Stimulated activated CD4-positive, alpha-beta T cell treated with anti-CD3 and anti-CD28 coated beads, Interleukin-12 subunit alpha, Interleukin-12 subunit beta, amount 100 ng/mL, for 4 hours (primary cell): ENCODE results near the gene KLF7.
A peak's percentile ranks its signal among the peaks of the same experiment; 100 is the strongest.

Source experiments
- DNase-seq: peaks from one replicate; pipeline ENCODE4 v3.0.0-alpha.2; 2020

KLF7 gene

DNA sequence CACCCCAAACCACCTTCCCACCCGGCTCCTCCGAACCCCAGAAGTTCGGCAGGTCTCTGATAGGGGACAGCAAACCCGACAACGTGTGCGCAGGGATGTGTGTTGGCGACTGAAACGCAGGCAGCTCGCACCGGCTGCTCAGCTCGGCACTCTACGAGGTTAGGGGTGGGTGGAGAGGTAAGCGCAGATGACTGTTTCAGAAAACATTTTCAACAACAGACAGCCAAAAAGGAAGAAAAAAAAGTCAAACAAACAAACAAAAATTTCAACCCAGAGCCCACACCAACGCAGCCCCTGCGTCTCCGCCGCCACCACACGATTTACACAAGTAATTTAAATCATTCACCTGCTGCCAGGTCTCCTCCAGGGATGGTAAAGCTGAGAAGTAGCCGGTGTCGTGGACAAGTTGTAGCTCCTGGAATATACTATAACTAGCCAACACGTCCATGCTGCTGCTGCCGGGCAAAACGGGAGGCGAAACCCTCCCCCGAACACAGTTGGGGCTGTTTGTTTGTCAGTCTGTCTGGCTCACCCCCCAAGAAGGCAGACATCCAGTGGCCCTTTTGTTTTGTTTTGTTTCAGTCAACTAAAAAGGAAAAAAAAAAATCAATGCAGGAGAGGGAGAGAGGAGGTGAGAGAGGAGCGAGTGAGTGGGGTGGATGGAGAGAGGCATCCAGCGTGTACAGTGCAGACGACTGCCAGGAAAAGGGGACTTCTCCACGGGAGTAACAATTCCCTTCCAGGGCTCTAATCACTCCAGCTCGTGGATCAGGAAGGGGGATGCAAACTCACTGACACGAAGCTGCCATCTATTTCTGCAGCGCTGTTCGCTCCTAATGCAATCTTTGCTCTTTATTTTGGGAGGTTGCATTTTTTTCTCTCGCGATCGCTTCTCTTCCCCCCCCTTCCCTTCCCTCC lies at the start of gene KLF7:
Gene KLF7 (minus strand): TSS at position 828 of the 918 bp plus-strand sequence. CDS start 380 bp downstream, at position 448.
- DNase-seq = peak; percentile 54

DNA sequence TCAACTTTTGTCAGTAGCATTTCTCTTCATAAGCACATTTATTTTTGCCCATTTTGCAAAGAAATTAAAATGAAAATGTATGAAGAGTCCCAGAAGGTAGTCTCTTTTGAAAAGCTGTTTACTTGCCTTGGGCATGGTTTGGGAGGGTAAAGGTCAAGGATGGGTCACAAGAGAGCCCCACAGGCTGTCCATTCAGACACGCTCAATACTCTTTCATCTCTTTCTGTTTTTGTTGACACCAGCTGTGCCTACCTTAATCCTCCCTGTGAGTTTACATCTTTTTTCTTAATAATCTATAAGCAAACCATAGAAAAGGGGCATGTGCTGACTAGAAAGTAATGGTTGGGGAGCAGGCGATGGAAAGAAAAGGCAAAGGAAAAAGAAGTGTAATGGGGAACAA lies 49.6 kb upstream of the KLF7 start:
- no peak for DNase-seq

DNA sequence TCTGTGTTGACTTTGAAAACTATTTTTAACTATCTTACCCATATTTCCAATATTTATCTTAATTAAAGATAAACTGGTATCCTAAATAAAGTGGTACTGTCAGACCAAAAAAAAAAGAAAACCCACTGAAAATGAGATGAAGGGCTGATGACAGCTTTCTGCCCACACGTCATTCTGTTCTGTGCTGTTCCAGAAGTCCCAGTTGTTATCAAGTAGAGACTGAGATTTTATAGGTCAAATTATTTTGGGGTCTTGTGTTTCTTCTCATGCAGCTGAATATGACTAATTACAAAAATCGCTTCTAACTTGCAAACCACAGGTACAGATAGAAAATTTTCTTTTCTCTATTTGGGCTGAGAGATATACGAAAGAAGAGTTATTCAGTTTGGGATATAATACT lies 48.7 kb upstream of the KLF7 start:
- DNase-seq = no peak

DNA sequence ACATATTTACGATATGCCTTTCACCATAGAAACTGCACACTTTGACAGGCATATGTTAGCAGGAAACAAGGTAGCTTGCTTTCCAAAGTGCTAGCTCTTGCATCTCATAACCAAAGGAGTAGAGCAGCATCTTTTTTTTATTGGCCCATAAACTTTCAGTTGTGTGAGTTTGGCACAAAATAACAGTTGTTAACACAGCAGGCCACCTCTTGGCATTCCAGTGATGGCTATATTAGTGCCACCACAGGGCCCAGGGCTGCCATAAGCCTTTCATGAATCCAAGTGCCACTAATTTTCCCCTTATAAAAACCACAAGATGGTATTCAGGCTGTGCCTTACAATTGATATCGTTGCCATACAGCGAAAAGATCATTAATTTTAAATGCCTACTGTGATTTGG lies 40.3 kb upstream of the KLF7 start:
- no peak for DNase-seq

DNA sequence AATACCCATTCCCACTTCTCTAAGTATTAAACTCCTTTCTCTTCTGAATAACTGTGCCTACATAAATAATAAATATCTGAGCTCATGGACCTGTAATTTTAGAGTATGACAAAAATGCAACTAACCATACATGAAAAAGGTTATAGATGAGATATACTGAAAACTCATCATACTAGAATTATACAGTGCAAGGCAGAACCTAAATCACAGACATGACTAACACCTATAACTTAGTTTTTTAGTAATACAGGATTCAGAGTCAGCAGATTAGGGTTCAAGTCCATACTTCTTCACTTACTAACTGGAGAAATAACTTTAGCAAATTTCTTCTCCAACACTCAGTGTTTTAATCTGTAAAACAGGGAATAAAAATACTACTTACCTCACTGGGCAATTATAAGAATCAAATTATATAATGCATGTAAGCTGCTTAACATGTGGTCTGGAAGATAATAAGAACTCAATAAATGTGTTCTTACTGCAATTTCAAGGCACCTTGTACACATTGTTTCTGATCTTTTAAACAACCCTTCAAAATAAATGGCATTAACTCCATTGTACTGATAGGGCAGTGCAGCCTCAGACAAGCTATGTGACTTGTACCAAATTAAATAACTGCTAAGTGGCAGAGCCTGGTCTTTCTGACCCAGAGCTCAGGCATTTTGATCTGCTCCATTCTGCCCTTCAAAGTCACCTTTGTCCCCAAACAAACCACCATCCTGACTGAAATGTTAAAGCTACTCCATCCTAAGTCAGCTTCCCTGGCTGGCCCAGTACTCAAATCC lies 39.6 kb upstream of the KLF7 start:
- DNase-seq = no peak

DNA sequence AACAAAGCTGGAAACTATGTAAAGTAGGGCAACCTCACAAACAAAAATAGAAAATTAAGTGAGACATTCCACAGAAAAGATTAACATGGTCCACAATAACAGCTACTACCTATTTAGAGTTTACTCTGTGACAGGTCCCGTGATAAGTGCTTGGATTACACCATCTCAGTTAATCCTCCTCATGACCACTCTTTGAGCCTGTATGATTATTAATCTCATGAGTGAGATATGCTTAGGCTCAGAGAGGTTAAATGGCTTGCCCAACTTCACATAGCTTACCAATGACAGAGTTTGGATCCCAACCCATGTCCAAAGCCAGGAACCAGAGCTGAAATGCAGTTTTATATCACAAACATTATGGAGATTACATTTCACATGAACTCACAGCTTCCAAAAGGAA lies 37.3 kb upstream of the KLF7 start:
- DNase-seq = no peak

DNA sequence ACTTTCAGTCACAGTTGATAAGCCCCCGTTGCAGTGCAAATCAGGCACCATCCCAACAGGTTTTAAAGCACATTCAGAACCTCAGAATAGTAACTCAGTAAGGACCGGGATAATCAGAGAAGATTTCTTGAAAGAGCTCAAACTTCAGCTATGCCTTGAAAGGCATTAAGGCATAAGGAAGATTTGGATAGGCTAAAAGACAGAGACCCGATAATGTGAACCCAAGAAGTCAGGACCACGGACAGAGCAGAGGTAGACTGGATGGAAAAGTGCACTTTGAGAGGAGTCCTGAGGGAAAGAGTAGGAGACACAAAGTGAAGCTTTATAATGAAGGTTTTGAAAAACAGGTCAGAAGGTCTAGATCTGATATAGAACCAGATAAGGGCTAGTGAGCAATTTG lies 36.9 kb upstream of the KLF7 start:
- no peak for DNase-seq

DNA sequence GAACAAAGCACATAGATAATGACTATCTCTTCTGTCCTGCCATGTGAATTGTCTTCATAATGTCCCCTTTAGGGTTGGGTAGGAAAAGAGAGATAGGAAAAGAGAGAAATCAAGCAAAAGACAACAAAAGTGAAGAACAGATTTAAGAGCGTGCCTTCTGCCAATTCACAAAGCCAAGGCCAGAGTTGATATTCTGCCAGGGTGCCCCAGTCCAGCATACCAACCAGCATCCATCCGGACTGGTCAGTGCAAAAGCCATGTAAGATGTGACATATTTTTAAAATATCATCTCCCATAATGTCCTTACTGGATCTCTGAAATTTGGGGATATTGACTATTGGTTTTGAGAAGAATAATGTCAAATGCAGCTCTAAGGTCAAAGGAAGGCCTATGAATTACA lies 35.7 kb upstream of the KLF7 start:
- DNase-seq = no peak

DNA sequence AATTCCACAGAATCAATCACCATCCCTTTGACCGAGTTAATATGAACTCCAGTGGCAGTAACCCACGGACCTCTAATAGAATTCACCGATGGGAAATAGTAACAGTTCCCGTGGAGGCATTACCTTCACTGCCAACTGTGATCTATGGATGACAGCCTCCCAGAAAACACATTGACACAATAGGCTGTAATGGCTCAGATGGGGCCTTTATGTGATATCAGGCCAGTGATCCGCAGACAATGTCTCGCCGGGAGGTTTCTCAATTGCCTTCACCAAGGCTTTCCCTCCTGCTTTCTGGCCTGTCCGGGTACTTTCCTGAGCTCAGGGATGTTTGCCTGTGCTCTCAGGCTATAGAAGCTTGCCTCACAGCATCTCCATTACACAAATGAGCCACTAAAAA lies 34.4 kb upstream of the KLF7 start:
- no peak for DNase-seq

DNA sequence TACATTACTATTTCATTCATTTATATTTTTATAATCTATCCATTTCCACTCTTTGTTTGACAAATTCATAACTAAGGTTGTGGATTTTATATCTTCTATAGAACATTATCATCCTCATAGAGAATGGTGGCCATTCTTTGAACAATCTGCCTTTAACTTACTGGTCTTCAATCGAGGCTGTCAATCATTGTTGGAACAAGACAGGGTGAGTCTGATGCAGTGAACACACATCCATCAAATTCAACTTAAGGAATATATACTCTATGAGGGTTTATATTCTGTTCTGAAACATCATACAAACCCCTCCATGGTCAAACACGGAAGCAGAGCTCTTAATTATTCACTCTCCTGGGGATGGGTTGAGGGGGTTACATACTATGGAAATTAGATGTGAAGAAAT lies 28.3 kb upstream of the KLF7 start:
- no peak for DNase-seq

DNA sequence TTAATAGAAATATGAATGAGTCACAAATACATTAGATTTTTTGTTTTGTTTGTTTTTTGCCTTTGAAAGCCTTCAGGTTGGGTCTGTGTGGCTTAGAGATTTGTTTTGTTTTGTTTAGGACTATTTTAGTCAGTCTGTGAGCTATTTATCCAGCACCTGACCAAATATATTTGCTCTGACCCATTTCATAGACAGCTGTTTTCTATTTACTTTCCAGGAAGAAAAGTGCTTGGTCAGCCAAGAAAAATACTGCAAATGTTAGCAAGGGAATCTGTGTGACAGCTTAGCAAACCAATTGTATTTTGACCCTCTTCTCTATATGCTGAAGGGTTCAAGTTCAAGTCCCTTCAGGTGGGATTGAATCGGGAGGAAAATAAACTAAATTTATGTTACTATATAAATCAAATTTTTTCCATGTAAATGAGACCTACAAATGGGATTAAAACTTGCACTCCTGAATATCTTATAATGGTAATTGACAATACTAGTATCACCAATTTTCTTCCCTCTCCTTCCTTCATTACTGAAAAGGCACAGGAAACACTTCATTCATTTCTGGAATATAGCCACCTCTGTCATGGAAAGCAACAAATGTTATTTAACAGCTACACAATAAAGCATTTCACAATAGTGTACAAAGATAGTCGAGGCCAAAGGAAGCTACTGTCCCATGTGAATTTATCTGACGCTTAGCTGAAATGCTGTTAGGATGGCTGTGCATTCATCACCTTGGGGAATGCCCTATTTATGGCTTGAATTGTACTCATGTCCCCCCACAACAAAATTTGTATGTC lies 23.1 kb upstream of the KLF7 start:
- no peak for DNase-seq

DNA sequence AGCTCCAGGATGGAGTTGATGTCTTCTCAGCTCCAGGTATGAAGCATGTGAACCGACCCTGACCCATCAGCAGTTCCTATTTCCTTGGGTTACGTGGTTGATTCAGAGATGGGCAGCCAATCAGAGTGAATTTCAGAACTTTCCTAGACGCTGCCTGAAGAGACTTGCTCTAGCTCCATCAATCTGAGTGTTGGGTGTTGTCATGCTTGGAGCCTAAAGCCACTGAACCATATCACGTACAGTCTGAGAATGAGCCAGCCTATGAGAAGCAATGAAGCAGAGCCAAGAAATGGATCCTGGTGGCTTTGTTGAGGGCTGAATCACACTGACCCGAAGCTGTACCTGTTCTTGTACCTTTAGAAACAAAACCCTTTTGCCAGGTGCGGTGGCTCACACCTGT lies 19.6 kb upstream of the KLF7 start:
- no peak for DNase-seq

DNA sequence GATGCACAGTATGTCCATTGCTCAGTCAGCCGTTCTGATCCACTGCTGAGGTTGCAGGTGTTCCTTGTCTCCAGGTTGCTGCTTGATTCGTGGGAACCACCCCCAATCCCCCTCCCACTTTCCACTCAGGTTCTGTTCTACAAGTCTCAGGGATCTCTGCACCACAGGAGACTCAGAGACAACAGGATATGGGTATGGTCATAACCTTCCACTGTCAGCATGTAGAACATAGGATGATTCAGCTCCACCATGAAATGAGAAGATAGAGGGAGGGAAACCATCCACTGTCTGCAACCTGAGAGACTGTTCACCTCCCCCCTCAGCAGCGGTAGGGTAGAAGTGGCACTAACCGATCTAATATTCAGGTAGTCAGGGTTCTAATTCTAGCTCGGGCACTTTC lies 19.0 kb upstream of the KLF7 start:
- no peak for DNase-seq

DNA sequence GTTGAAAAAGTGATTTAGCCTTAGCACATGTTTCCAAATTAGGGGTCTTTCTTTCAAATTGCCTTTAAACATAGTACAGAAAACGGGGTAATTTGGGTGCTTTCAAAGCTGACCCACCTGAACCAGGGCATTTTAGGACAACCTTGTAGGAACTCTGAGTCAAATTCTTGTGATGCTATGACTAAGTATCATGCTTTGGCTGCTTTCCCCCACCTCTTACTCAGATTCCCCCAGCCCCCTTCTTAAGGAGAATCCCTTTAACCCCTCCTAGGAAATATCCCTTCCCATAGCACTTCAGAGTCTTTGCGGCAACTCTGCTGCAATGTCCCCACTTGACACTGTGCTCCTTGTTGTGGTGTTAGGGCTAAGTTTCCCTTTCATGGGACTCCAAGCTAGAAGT lies 18.6 kb upstream of the KLF7 start:
- no peak for DNase-seq

DNA sequence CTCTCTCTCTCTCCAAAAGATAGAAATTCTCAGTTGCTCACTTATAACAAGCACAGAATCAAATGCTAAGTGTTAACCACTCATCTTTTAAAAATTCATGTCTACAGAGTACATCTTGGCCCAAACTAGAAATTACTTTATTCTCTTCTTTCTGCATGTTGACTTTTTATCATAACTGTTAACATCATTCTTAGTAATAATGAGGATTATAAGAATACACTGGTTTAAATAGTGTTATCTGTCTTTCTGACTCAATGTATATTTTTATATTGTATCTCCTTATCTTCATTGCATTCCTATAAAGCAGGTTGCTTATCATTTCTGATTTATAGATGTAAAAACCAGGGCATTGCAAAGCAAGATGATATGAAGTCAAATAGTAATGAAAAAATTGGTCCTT lies 17.8 kb upstream of the KLF7 start:
- no peak for DNase-seq

DNA sequence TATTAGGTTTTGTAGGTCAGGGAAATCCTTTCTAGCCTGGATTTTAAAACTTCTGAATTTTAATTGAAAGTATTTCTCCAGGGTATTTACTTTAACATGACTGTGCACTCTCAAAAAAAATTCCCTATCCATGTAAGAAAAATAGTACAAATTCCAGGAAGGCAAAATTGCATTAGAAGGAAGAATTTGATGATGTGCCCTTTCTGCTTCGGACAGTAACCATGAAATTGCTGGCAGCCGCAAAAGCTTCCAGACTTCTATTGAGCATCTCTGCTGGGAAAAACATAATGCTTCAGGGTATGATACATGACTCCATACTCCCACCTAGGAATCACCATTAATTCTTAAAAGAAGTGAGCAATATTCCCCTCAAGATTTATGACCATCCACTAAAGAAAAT lies 17.2 kb upstream of the KLF7 start:
- DNase-seq = no peak

DNA sequence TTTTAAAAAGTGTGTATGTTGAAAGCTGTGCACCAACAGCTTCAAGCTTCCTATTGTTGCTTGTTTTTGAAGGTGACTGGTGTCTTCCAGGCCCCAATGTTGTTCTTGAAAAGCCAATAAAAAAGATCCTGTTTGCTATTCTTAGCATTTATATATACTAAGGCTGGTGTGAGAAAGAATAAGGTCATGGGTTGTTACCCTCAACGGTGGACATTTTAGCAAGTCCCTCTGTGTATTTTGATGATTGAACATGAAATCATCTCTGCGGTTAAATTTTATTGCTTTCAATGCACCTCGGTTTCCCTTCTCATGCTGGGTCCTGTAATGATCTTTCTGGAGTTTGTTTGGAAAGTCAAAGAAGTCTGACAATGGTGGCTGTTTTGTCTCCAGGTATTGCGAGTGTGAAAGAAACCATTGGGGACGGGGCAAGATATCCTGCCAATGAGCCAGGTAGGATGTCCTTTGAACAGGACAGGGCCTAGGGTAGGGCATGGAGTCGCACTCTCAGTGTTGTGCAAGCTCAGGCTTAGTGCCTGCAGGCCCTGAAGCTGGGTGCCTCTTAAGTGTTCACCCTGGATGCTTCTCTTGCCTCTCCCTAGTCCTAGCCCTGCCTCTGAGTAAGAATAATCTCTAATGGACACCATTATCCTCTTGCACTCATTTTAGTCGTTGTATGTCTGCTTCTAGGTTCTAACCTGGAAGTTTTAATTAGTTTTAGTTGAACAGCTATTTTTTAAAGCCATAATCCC lies 16.0 kb upstream of the KLF7 start:
- DNase-seq = no peak

DNA sequence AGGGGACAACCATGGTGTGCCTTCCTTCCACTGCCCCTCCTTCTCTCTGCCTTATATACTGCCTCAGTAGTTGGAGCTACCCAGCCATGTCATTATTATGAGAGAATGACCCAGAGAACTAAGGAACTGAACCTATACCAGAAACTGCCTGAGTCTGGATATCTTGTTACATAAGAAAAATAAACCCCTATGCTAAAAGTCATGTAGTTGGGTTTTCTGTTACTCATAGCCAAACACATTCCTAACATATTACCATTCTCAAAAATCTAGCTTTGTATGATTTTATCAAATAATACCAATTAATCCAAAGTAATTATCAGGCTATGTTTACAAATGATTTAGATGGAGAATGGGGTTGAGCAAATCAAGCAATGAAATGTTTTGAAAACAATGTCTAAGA lies 15.0 kb upstream of the KLF7 start:
- no peak for DNase-seq

DNA sequence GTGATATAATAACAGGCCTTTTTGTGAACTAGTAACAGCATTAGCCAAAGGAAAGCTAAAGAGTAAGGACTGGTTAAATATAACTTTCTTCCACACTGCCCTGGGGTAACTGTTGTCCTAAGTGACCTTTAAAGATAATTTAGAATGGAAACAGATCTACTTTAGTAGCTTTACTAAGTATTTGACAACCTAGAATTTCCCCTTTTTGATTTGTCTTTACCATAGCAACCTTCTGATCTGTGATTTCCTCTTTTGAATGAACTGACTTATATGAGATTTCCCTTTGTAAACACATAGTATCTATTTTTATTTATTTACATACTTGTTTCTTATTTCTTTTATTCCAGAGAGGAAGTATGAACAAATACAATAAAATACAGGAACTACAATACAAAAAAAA lies 10.5 kb upstream of the KLF7 start:
- DNase-seq = no peak

DNA sequence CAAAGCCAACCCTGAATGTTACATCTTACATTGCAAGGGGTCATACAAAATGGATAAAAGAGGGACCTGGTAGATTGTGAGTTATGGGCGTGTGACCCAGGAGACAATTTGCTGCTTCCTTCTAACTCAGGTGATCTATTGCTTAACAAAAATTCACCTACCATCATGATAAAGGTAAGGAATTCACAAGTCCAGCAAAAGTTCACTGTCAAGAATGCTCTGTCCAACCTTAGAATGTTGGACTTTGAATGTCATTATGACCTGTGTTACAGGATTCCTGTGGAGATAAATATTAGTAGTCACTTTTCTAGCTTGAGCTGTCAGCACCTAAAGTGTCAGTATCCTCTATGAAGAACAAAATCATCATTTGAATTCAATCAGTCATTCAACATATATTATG lies 7.9 kb upstream of the KLF7 start:
- no peak for DNase-seq

DNA sequence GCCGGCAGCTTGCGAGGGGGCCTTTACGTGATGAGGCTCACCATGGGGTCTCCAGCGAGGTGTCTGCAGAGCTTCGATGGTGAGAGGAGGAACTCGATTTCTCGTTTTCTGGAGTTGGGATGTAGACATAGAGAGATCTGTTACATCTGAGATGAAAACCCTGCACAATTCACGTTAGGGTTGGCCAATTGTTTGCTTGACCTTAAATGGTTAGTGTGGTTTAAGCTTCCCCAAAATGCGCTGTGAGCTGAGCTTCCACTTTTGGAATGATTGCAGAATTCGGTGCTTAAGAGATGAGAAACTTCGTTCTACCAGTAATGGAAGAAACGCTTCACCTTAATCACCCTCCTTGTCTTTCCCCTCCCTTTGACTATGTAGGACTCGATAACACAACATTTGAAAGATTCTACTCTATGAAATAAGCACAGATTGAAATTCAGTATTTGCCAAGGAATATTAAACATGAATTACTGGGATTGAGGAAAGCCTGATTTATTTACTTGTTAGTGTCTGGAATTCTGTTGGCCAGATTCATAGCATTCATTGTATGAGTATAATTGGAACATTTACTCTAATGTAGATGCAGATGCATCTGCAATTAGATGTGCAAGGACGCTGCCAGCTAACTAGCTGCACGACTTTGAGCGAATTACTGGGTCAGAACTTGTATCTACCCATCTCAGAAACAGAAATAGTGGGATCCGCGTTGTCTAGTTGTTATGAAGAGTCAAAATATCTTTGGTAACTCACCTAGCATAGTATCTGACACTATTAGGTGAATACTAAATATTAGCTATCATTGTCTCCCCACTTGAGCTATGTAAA lies 1.6 kb upstream of the KLF7 start:
- no peak for DNase-seq
